Measurements from ENCODE around the gene LMO1. TPM values are rescaled to one million over a fixed set of nuclear protein-coding genes. Genes with fewer than 3 reads are reported as not detected.

LMO1 gene
- total RNA-seq, 1 donor: not detected

DNA sequence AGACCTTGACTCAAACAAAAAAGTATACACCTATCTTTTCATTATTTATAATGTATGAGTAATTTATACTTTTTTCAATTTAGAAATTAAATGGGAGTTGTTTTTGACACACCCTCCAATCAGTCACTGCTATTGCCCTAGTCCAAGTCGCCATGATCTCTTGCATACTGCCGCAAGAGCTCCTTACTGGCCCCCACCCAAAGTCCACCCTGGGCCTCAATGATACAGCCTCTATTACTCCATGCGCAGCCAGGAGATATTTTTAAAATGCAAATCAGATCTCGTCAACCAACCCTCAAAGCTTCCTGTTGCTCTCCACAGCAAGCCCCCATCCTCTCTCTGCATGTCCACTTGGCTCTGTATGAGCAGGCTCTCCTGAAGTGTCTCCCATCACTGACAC is 12.8 kb upstream of the LMO1 start:
- no peaks in the 10 kb centered on the region for H3K79me2 ChIP-seq (ENCODE audit: insufficient read depth, low read length)
- TF ChIP-seq, protein P1, sequence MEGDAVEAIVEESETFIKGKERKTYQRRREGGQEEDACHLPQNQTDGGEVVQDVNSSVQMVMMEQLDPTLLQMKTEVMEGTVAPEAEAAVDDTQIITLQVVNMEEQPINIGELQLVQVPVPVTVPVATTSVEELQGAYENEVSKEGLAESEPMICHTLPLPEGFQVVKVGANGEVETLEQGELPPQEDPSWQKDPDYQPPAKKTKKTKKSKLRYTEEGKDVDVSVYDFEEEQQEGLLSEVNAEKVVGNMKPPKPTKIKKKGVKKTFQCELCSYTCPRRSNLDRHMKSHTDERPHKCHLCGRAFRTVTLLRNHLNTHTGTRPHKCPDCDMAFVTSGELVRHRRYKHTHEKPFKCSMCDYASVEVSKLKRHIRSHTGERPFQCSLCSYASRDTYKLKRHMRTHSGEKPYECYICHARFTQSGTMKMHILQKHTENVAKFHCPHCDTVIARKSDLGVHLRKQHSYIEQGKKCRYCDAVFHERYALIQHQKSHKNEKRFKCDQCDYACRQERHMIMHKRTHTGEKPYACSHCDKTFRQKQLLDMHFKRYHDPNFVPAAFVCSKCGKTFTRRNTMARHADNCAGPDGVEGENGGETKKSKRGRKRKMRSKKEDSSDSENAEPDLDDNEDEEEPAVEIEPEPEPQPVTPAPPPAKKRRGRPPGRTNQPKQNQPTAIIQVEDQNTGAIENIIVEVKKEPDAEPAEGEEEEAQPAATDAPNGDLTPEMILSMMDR (IDR thresholded peaks at IDR 0.05; ENCODE audit: extremely low read depth, low read depth, low read length): no peak
- H3K27ac ChIP-seq (ENCODE audit: low read depth, low read length): no peak overlapping the region
- H3K36me3 ChIP-seq (ENCODE audit: insufficient read depth, low read length): no peaks in the 10 kb centered on the region
- H3K4me1 ChIP-seq (ENCODE audit: insufficient read depth, low read length): no peaks in the 10 kb centered on the region
- no peaks in the 10 kb centered on the region for H4K20me1 ChIP-seq (ENCODE audit: insufficient read depth, low read length)
- H3K4me2 ChIP-seq (ENCODE audit: insufficient read depth, low read length): no peak overlapping the region
- H3K27me3 ChIP-seq (ENCODE audit: insufficient read depth, low read length): peaks cover 7% of the 10 kb centered on the region
- H3K4me3 ChIP-seq (ENCODE audit: insufficient read depth, low read length): no peak overlapping the region
- no peak overlapping the region for H2AFZ ChIP-seq (ENCODE audit: low read length)
- peak; percentile 23 for DNase-seq (ENCODE audit: insufficient read length, low spot score, missing footprints)
- H3K9me3 ChIP-seq (ENCODE audit: low read depth, low read length): no peaks in the 10 kb centered on the region

- TF ChIP-seq, protein P1 (IDR thresholded peaks at IDR 0.05; ENCODE audit: extremely low read depth, low read depth, low read length): no peak
- no peaks in the 10 kb centered on the region for H3K9me3 ChIP-seq (ENCODE audit: low read depth, low read length)
- no peaks in the 10 kb centered on the region for H3K4me1 ChIP-seq (ENCODE audit: insufficient read depth, low read length)
- no peaks in the 10 kb centered on the region for H3K36me3 ChIP-seq (ENCODE audit: insufficient read depth, low read length)
- no peaks in the 10 kb centered on the region for H4K20me1 ChIP-seq (ENCODE audit: insufficient read depth, low read length)
- no peak overlapping the region for H3K4me2 ChIP-seq (ENCODE audit: insufficient read depth, low read length)
- H2AFZ ChIP-seq (ENCODE audit: low read length): no peak overlapping the region
- H3K79me2 ChIP-seq (ENCODE audit: insufficient read depth, low read length): no peaks in the 10 kb centered on the region
- peak; percentile 49 for DNase-seq (ENCODE audit: insufficient read length, low spot score, missing footprints)
- no peak overlapping the region for H3K4me3 ChIP-seq (ENCODE audit: insufficient read depth, low read length)
- peaks cover 36% of the 10 kb centered on the region for H3K27me3 ChIP-seq (ENCODE audit: insufficient read depth, low read length)
- no peak overlapping the region for H3K27ac ChIP-seq (ENCODE audit: low read depth, low read length)
Measured at GRCh38 chr11:8273287-8273686, 9.6 kb upstream of the LMO1 start.

DNA sequence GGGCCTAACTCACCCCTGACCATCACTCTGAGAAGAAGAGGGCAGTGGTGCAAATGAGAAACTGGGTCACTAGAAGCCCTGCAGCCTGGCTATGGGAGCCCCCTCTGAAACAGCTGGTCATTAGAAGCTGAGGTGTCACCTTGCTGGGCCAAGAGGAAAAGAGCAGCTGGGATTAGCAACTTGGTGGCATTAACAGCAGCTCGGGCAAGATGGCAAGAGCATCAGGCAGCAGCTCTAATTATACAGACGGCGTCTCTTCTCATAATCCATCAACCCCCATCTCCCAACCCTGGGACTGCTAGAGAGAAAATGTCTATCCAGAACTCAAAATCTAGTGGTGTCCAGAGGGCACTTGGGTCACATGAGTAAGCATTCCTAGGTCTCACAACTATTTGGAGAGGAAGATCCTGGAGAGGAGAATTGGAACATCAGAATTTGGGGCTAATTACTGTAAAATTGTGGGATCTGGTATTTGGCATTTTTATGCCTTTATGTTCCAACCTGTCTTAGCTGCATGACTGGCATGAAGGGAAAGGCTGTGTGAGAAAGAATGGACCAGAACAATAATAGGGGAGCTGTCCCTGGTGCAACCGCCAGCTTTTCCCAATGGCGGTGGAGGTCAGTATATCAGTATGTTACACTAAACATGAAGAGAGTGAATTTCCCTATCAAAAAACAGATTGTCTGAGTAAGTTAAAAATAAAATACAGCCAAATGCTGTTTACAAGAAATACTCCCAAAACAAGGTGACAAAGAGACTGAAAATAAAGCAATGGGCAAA is 7.6 kb upstream of the LMO1 start:
- no peak overlapping the region for H2AFZ ChIP-seq (ENCODE audit: low read length)
- no peaks in the 10 kb centered on the region for H4K20me1 ChIP-seq (ENCODE audit: insufficient read depth, low read length)
- TF ChIP-seq, protein P1 (IDR thresholded peaks at IDR 0.05; ENCODE audit: extremely low read depth, low read depth, low read length): no peak
- no peaks in the 10 kb centered on the region for H3K79me2 ChIP-seq (ENCODE audit: insufficient read depth, low read length)
- no peak overlapping the region for H3K4me2 ChIP-seq (ENCODE audit: insufficient read depth, low read length)
- no peak overlapping the region for H3K4me3 ChIP-seq (ENCODE audit: insufficient read depth, low read length)
- no peaks in the 10 kb centered on the region for H3K36me3 ChIP-seq (ENCODE audit: insufficient read depth, low read length)
- H3K27me3 ChIP-seq (ENCODE audit: insufficient read depth, low read length): peaks cover 56% of the 10 kb centered on the region
- H3K4me1 ChIP-seq (ENCODE audit: insufficient read depth, low read length): no peaks in the 10 kb centered on the region
- H3K9me3 ChIP-seq (ENCODE audit: low read depth, low read length): no peaks in the 10 kb centered on the region
- DNase-seq (ENCODE audit: insufficient read length, low spot score, missing footprints): peak; percentile 19
- no peak overlapping the region for H3K27ac ChIP-seq (ENCODE audit: low read depth, low read length)

- Histone ChIP-seq H3K27ac (ENCODE audit: low read depth, low read length) (no peak overlapping the region), H3K4me1 (ENCODE audit: insufficient read depth, low read length) (no peaks in the 10 kb centered on the region), H3K27me3 (ENCODE audit: insufficient read depth, low read length) (peaks cover 69% of the 10 kb centered on the region), H4K20me1 (ENCODE audit: insufficient read depth, low read length) (no peaks in the 10 kb centered on the region), H3K9me3 (ENCODE audit: low read depth, low read length) (no peaks in the 10 kb centered on the region), H2AFZ (ENCODE audit: low read length) (no peak overlapping the region), H3K36me3 (ENCODE audit: insufficient read depth, low read length) (no peaks in the 10 kb centered on the region), H3K79me2 (ENCODE audit: insufficient read depth, low read length) (no peaks in the 10 kb centered on the region), H3K4me2 (ENCODE audit: insufficient read depth, low read length) (no peak overlapping the region), H3K4me3 (ENCODE audit: insufficient read depth, low read length) (no peak overlapping the region)
- TF ChIP-seq, protein P1 (IDR thresholded peaks at IDR 0.05; ENCODE audit: extremely low read depth, low read depth, low read length): no peak
- peak; percentile 69 for DNase-seq (ENCODE audit: insufficient read length, low spot score, missing footprints)
Measured at GRCh38 chr11:8269636-8270035, 6.0 kb upstream of the LMO1 start.

All from osteoblast (primary cell).